DMS114 treated with DMSO at 0.1 percent for 48 hours (cell line): ENCODE data around the gene PLPPR1.
A peak's percentile ranks its signal among the peaks of the same experiment; 100 is the strongest.

Experiments used
- DNase-seq: peaks from one replicate; lab custom pipeline; 2025; ENCODE audit not compliant: unreplicated experiment; lab: John Stamatoyannopoulos, UW

Gene PLPPR1

GRCh38 chr9:101200852-101201251 is 172.3 kb downstream of the PLPPR1 start:
- no peak for DNase-seq

- DNase-seq, result no peak
Measured at GRCh38 chr9:101201630-101202029, 173.1 kb downstream of the PLPPR1 start.

GRCh38 chr9:101209670-101210069 is 181.1 kb downstream of the PLPPR1 start:
- DNase-seq, result no peak

- DNase-seq, result no peak
Measured at GRCh38 chr9:101212661-101213060, 184.1 kb downstream of the PLPPR1 start.

GRCh38 chr9:101219030-101219429 is 190.5 kb downstream of the PLPPR1 start:
- no peak for DNase-seq

GRCh38 chr9:101220341-101220740 is 191.8 kb downstream of the PLPPR1 start:
- DNase-seq, result no peak

- DNase-seq, result no peak
Measured at GRCh38 chr9:101225271-101225670, 196.7 kb downstream of the PLPPR1 start.

GRCh38 chr9:101226161-101226560 is 197.6 kb downstream of the PLPPR1 start:
- DNase-seq, result no peak

GRCh38 chr9:101226803-101227202 is 198.3 kb downstream of the PLPPR1 start:
- no peak for DNase-seq

GRCh38 chr9:101229606-101230005 is 201.1 kb downstream of the PLPPR1 start:
- no peak for DNase-seq

- no peak for DNase-seq
Measured at GRCh38 chr9:101232405-101232977, 204.0 kb downstream of the PLPPR1 start.

GRCh38 chr9:101235105-101235866 is 206.8 kb downstream of the PLPPR1 start:
- peak; percentile 0 for DNase-seq

- DNase-seq, result no peak
Measured at GRCh38 chr9:101242651-101243050, 214.1 kb downstream of the PLPPR1 start.

- DNase-seq, result no peak
Measured at GRCh38 chr9:101246691-101247090, 218.2 kb downstream of the PLPPR1 start.

GRCh38 chr9:101247297-101247696 is 218.8 kb downstream of the PLPPR1 start:
- DNase-seq, result no peak

GRCh38 chr9:101254733-101255433 is 226.4 kb downstream of the PLPPR1 start:
- DNase-seq, result no peak

GRCh38 chr9:101264727-101265126 is 236.2 kb downstream of the PLPPR1 start:
- no peak for DNase-seq

- DNase-seq, result no peak
Measured at GRCh38 chr9:101265261-101265660, 236.7 kb downstream of the PLPPR1 start.

- DNase-seq, result no peak
Measured at GRCh38 chr9:101268426-101268825, 239.9 kb downstream of the PLPPR1 start.

GRCh38 chr9:101269591-101270283 is 241.2 kb downstream of the PLPPR1 start:
- DNase-seq, result no peak

- DNase-seq, result no peak
Measured at GRCh38 chr9:101270302-101270701, 241.8 kb downstream of the PLPPR1 start.

GRCh38 chr9:101271102-101271501 is 242.6 kb downstream of the PLPPR1 start:
- no peak for DNase-seq
